ENCODE measurements around the gene MACO1. TPM values are rescaled to one million over a fixed set of nuclear protein-coding genes. Genes with fewer than 3 reads are reported as not detected.

MACO1 gene
- total and polyA plus RNA-seq, 2 of the 8 experiments (the other 6 are each of a cell fraction or from before 2014, with no cell fraction given): 3.5 to 15.1 TPM

- H3K9ac ChIP-seq (replicated peaks in 1 of 4; ENCODE audit: extremely low read depth in 1 of 4, low read depth in 3 of 4, low read length in 3 of 4): no peak overlapping the region
- no peak overlapping the region for H3K27ac ChIP-seq (ENCODE audit: low read depth, low read length)
- H3K23ac ChIP-seq (ENCODE audit: insufficient read length): no peak overlapping the region
- no peak overlapping the region for H2AFZ ChIP-seq (ENCODE audit: low read length)
- DNase-seq (ENCODE audit: low read depth in 1 of 2, low spot score in 2 of 2): no peak
- WGBS, 2 experiments (ENCODE audit: extremely low coverage in 1 of 2, insufficient coverage in 1 of 2, insufficient read length in 1 of 2, insufficient replicate concordance in 2 of 2, low coverage in 1 of 2, low lambda C conversion rate in 2 of 2, missing lambda C conversion rate in 1 of 2): 93% methylated on average over 4 of the region's 4 CpGs; no CpG with 5 or more reads in 1 of the 2 experiments
- no peak overlapping the region for H3K4ac ChIP-seq (replicated peaks; ENCODE audit: insufficient read length, low read depth, low read length)
- H3K27me3 ChIP-seq (replicated peaks in 1 of 4; ENCODE audit: control insufficient read depth in 3 of 4, extremely low read depth in 1 of 4, insufficient read depth in 3 of 4, low read length in 3 of 4): no peaks in the 10 kb centered on the region; a peak in 2 of 7 replicates
- H3K9me3 ChIP-seq (ENCODE audit: insufficient read depth in 2 of 2, low read depth in 1 of 2, low read length in 1 of 2): no peaks in the 10 kb centered on the region
- peaks cover 0 to 5% of the 10 kb centered on the region in 2 experiments for H4K20me1 ChIP-seq (replicated peaks in 1 of 2; ENCODE audit: control insufficient read depth in 1 of 2, insufficient read depth in 2 of 2, low read length in 2 of 2)
- FAIRE-seq: no peak
- H2BK120ac ChIP-seq (replicated peaks; ENCODE audit: low read depth, low read length): no peak overlapping the region
- no peak overlapping the region for H4K8ac ChIP-seq (ENCODE audit: extremely low read depth, insufficient read depth, low read length)
- ChIA-PET POLR2A (ENCODE audit: partially characterized antibody) (no interaction called here), CTCF (ENCODE audit: partially characterized antibody) (no interaction called here)
- H3K79me1 ChIP-seq (ENCODE audit: low read depth, low read length): no peaks in the 10 kb centered on the region
- H2BK15ac ChIP-seq (ENCODE audit: low read length): no peak overlapping the region
- no peak overlapping the region for H3K18ac ChIP-seq (ENCODE audit: extremely low read depth, low read length)
- no peak overlapping the region for H2AK5ac ChIP-seq (ENCODE audit: low read depth, low read length)
- H3K14ac ChIP-seq (ENCODE audit: insufficient read length): no peak overlapping the region
- no peak overlapping the region for H2BK12ac ChIP-seq (ENCODE audit: low read depth, low read length)
- no peak overlapping the region for H2BK5ac ChIP-seq (ENCODE audit: low read depth, low read length)
- no peak overlapping the region for H2BK20ac ChIP-seq (ENCODE audit: low read length)
- no peak overlapping the region for H3K56ac ChIP-seq (replicated peaks; ENCODE audit: insufficient read length, low read depth, low read length)
- no peak overlapping the region for H4K91ac ChIP-seq (replicated peaks; ENCODE audit: insufficient read length, low read length)
- H3K79me2 ChIP-seq (ENCODE audit: control insufficient read depth in 1 of 2, insufficient read depth in 2 of 2, low read length in 2 of 2): peaks cover 0 to 60% of the 10 kb centered on the region in 2 experiments; a peak in 3 of 4 replicates
- no peak overlapping the region for H3K4me3 ChIP-seq (ENCODE audit: extremely low read depth in 1 of 4, insufficient read depth in 2 of 4, low read depth in 3 of 4, low read length in 4 of 4)
- H4K5ac ChIP-seq (ENCODE audit: insufficient read length, low read depth, low read length): no peak overlapping the region
- peaks cover 3% of the 10 kb centered on the region; the same call in 1 of the 2 replicates for H3K23me2 ChIP-seq (ENCODE audit: low read depth, low read length)
- no peak overlapping the region for H3K4me2 ChIP-seq (ENCODE audit: insufficient read depth in 1 of 2, low read depth in 2 of 2, low read length in 2 of 2)
- no peak for TF ChIP-seq HDAC6 (IDR thresholded peaks at IDR 0.05; ENCODE audit: low read depth, low read length)
- 0 out of 7 replicates have a peak, but pooled peaks cover 0 to 3% (median 0%) of the 10 kb centered on the region in 4 experiments for H3K4me1 ChIP-seq (replicated peaks in 1 of 4; ENCODE audit: control insufficient read depth in 3 of 4, insufficient read depth in 4 of 4, low read length in 3 of 4)
- no peaks in the 10 kb centered on the region for H3K36me3 ChIP-seq (ENCODE audit: control insufficient read depth in 2 of 4, insufficient read depth in 4 of 4, low read length in 3 of 4)
Measured at GRCh38 chr1:25433389-25434186, 2.9 kb downstream of the MACO1 start.
